Cardiac fibroblast (primary cell): ENCODE data around the gene ASB18.
"Not testable (repeated sequence)": the region's sequence is repeated elsewhere in the genome, so short reads cannot be mapped to it uniquely, and the experiment has no call there.

ENCODE experiments used
- DNase-seq, 2 donors: peaks; one replicate each; pipeline versions ENCODE4 v3.0.0 to v3.0.0-alpha.2; 2010; ENCODE audit warnings: low read depth in 2 of 2
- H3K4me3 ChIP-seq, 2 donors: replicated peaks in 1 of 2; 1 replicate in 1 of 2; 2 replicates in 1 of 2; pipeline ENCODE4 v1.5.1; 2011; ENCODE audit warnings: low read depth in 2 of 2, low read length in 2 of 2, mild to moderate bottlenecking in 2 of 2, moderate library complexity in 1 of 2
- CTCF ChIP-seq: IDR thresholded peaks from one replicate; pipeline ENCODE4 v1.5.1; 2011; ENCODE audit warnings: low read depth, mild to moderate bottlenecking, low read length, inconsistent platforms

Gene ASB18

DNA sequence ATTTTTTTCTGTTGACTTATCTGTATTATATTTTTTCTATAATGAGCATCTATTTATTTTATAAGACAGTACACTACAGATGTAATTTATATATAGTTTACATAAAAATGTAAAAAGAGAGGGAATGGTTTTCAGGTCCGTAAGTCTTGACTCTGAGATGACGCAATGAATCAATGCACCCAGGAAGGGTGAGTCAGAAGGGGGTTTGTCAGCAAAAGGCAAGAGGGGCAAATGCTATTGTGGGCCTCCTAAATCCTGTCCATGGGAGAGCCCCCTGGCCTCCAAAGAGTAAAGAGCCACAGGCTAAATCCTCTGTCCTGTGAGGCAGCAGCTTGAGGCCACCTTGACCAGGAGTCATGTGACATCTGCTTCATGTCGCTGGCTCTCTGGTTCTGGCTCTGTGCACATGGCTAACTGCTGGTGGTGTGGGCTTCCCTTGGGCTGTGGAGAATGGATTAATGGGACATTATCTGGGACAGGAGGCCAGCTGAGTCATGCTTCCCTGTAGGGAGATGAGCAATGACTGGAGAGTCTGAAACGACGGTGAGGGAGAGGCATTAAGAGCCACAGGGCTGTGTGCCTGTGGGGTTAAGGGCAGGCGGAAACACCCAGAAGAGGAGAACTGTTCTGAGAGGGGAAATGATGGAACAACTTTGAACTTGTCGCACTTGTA, 22.8 kb upstream of the ASB18 start:
- TF ChIP-seq CTCF = no peak
- no peak overlapping the region for H3K4me3 ChIP-seq
- DNase-seq = no peak

- DNase-seq = no peak
- H3K4me3 ChIP-seq = no peak overlapping the region
- TF ChIP-seq CTCF = no peak
Measured at GRCh38 chr2:236284208-236284607, 20.0 kb upstream of the ASB18 start.

DNA sequence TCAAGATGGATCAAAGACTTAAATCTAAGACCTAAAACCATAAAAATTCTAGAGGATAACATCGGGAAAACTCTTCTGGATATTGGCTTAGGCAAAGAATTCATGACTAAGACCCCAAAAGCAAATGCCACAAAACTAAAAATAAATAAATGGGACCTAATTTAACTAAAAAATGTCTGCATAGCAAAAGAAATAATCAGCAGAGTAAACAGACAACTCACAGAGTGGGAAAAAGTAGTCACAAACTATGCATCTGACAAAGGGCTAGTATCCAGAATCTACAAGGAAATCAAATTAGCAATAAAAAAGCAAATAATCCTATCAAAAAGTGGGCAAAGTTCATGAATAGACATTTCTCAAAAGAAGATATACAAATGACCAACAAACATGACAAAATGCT, 18.2 kb upstream of the ASB18 start:
- no peak for TF ChIP-seq CTCF
- no peak overlapping the region for H3K4me3 ChIP-seq
- DNase-seq = no peak

DNA sequence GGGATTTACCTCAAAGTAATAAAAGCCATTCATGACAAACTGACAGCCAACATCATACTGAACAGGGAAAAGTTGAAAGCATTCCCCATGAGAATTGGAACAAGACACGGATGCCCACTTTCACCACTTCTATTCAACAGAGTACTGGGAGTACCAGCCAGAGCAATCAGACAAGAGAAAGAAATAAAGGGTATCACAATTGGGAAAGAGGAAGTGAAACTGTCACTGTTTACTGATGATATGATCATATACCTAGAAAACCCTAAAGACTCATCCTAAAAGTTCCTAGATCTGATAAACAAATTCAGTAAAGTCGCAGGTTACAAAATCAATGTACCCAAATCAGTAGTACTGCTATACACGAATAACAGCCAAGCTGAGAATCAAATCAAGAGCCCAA, 17.2 kb upstream of the ASB18 start:
- H3K4me3 ChIP-seq = no peak overlapping the region
- DNase-seq = no peak
- TF ChIP-seq CTCF = no peak

GRCh38 chr2:236273126-236273525, 8.9 kb upstream of the ASB18 start:
- no peak overlapping the region for H3K4me3 ChIP-seq
- no peak for TF ChIP-seq CTCF
- DNase-seq = no peak

DNA sequence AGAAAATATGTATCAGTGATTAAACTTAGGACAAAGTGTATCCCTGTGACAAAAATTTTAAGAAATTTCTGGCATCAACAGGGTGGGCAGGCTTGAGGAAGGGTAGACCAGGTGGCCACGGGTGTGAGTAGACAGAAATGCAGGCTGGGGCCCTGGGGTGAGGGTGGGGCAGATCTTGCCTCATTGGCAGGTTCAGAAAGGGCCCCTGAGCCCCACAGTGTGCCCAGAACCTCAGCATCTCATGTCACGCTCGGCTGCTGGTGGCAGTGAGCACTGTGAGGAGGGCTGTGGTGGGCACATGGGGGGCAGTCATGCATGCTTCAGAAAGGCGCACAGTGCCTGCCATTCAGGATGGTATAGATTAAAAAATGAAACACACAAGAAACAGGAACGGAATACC, 7.6 kb upstream of the ASB18 start:
- no peak overlapping the region for H3K4me3 ChIP-seq
- TF ChIP-seq CTCF = no peak
- DNase-seq = no peak

- not testable (repeated sequence) for H3K4me3 ChIP-seq, DNase-seq
Measured at GRCh38 chr2:236269876-236270275, 5.7 kb upstream of the ASB18 start.
